GM18498 (cell line): ENCODE data around the gene LACTB.
"Not testable (repeated sequence)": the region's sequence is repeated elsewhere in the genome, so short reads cannot be mapped to it uniquely, and the experiment has no call there.

Experiments used
- ATAC-seq: cut with Tn5 transposase; IDR thresholded peaks from one replicate; pipeline ENCODE4 v1.9.1; 2021; ENCODE audit warnings: mild to moderate bottlenecking, moderate library complexity; ENCODE audit not compliant: unreplicated experiment

The LACTB gene

DNA sequence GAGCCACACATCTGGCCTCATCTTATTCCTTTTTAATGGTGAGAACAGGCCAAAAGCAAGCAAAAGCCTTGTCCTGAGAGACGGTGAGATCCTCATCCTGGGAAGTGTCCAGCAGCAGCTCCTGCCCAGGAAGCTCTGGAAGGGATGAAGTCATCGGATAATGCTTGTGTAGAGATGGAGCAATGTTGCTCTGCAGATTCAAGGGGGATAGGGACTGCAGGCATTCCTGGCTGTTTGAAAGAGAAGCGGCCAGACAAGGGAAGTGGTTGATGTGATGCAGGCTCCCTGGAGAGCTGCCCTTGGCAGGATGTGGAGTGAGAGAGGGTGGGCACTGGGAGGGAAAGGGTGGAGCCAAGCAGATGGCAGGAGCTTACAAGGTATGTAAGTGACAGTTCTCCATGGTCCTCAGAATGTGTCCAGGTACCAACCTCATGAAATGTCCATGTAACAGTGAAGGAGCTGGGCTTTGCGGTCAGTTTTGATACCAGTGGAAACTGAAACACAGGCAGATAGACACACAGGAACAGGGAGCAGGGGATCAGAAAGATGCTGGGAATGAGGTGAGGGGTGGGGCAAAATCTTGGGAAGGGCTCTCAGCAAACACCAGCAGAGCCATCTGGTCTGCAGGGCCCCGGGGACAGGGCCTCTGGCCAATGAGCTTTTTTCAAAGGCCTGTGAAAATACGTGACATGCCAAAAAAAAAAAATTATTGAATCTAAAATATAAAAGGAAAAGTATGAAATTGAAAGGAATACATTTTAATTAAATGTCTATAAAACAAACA lies 32.2 kb upstream of the LACTB start:
- no peak for ATAC-seq

DNA sequence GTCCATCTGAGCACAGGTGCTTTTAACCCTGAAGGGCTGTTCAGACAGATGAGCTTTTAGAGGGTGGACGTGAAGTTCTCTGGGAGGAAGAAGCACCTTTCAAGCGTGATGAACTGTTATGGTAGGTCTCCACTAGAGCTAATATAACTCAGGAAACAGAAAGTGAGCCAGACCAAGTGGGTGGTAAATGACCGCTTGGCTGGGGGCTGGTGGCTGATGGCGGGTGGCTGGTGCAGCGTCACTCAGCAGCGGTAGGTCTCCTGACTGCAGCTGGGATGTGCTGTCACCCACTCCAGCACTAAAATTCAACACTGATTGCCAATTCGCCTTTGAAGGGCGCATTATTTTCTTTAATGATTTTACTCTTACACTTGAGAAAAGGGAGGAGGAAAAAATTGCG lies 31.2 kb upstream of the LACTB start:
- no peak for ATAC-seq

DNA sequence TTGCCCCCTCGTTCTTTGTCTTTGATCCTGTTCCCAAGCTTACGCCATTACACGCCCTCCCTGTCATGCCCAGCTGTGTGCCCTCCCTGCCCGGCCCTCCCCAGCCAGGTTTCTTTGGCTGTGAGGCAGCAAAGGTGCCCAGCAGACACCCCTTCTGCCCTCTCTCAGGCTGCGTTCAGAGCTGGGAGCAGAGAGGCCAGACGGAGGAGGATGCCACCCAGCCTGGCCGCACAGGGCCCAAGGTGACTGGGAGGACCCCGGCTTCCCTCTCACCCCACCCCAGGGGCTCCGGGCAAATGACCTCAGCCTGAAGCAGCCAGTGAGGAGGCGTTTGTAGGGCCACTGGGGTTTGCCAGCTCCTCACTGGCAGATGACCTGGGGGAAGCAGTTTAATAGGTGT lies 30.8 kb upstream of the LACTB start:
- no peak for ATAC-seq

DNA sequence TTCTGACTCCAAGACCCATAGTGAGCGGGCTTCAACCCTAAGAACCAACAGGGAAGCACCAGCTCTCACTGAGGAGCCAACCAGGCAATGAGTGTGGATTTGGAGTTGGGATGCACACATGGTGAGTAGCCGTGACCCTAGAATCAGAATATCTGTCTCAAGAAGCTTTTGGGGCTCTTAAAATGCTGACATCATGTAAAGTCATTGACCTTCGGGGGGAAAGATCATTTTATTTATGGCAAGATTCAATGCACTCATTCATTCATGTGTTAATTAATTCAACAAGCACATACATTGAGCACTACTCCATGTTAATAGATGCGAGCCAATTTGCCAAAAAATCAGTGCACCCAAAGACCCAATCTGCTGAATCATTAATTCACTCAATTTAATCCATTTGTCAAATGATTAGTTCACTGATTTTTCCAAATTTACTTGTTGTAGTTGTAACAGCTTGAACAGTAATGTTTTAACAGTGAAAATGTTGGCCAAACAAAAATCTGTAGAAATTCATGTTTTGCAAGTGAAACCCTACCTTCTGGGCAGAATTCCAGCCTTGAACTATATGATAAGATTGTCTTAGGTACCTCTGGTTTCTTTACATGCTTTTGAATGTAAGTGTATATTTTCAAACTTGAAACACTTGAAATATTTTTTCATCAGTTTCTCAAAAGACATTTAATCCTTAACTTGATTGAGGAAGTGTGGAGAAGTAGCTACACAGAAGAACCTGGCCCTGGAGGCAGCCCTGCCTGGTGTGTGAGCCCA lies 29.8 kb upstream of the LACTB start:
- no peak for ATAC-seq

DNA sequence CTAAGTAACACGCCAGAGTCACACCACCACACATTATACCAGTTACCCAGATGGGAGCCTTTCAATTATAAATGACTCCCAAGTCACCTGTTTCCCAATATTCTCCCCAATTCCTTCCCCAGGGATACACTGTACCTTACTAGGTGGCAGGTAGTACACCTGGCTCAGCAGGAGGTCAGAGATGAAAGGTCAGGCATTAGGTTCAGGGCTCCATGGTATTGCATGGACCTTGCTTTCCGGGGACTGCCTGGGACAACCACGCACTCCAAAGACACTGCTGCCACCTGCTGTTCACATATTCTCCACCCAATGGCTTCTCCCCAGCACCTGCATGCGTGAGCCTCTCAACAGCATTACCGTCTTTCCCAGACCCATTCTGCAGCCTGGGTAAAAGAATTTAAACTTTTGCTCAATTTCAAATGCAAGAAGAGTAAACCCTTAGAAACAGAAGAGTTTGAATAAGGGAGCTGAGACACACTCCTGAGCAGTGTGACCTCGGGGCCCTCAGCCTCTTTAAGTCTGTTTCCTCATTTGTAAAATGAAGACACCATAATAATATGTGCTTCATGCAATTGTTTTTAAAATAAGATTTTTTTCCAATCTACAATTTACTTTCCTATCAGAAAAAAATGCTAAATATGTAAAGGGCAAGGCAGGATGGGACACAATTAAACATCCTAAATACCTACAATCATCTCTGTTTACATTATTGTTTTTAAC lies 28.0 kb upstream of the LACTB start:
- peak; percentile 62 for ATAC-seq

DNA sequence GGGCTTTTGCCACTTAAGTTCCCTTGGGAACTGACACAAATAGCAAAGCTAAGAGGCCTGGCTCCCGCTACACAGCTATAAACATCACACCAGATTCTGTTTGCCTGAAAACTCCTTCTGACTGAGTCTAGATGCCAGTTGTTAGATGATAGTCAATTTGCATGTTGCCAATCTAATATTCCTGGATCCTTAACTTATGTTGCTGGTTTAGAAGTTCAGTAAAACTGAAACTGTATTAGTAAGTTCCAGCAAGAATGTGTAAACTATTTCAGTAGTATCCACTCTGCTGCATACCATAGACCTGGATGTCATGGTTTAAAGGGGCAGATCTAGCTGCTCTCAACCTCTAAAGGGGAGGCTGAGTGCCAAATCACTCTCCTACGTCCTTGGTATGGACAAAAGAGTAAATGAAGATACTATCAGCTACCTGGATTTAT lies 27.1 kb upstream of the LACTB start:
- no peak for ATAC-seq

DNA sequence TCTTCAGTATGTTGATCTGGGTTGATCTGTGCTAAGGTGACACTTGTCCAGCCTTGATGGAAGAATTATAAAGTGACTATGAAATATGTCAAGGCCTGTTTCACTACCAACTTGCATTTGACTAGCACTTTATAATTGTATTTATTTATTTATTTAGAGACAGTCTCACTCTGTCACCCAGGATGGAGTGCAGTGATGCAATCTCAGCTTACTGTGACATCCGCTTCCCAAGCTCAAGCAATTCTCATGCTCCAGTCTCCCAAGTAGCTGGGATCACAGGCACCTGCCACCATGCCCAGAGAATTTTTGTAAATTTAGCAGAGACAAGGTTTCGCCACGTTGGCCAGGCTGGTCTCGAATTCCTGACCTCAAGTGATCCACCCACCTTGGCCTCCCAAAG lies 25.5 kb upstream of the LACTB start:
- no peak for ATAC-seq

DNA sequence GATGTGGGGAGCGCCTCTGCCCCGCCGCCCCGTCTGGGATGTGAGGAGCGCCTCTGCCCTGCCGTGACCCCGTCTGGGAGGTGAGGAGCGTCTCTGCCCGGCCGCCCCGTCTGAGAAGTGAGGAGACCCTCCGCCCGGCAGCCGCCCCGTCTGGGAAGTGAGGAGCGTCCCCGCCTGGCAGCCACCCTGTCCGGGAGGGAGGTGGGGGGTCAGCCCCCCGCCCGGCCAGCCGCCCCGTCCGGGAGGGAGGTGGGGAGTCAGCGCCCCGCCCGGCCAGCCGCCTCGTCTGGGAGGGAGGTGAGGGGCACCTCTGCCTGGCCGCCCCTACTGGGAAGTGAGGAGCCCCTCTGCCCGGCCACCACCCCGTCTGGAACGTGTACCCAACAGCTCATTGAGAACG lies 22.8 kb upstream of the LACTB start:
- ATAC-seq = not testable (repeated sequence)

DNA sequence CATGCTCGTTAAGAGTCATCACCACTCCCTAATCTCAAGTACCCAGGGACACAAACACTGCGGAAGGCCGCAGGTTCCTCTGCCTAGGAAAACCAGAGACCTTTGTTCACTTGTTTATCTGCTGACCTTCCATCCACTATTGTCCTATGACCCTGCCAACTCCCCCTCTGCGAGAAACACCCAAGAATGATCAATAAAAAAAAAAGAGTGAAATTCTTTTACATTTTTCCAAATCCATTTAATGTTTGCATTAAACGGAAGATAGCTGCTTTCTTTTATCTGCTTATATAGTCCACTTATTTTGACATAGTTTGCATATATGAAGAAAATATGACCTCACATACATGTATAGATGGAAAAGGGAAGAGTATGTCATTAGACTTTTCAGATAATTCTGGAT lies 22.1 kb upstream of the LACTB start:
- ATAC-seq = not testable (repeated sequence)

DNA sequence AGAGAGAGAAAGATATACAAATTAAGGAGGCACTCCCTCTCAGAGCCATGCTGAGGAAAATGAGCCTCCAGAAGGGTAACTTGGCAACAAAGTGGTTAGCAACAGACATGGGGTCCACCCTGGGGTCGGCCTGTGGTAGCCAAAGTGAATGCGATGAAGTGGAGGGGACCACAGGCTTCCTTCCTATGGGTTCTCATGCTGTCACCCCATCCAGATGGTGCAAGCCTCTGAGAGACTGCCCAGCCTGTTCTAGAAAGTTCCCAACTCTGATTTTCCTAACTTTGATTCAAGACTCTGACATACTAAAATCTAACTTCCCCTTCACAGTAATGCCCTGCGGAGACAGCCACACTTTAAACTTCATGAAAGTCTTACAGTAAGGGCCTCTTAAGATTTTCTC lies 18.2 kb upstream of the LACTB start:
- ATAC-seq = no peak

DNA sequence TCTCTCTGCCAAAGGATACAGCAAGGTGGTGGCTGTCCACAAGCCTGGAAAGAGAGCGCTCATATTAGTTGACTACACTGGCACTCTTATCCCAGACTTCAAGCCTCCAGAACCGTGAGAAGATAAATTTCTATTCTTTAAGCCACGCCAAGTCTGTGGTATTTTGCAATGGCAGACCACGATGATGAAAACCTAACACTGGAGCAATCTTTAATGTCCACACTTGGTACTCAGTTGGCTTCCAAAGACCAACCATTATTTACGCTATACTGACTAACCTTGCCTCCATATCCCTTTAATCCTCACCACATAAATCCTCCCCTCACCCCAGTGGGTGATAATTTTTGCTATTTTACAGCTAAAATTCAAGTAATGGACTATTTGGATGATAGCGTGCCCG lies 16.9 kb upstream of the LACTB start:
- no peak for ATAC-seq

DNA sequence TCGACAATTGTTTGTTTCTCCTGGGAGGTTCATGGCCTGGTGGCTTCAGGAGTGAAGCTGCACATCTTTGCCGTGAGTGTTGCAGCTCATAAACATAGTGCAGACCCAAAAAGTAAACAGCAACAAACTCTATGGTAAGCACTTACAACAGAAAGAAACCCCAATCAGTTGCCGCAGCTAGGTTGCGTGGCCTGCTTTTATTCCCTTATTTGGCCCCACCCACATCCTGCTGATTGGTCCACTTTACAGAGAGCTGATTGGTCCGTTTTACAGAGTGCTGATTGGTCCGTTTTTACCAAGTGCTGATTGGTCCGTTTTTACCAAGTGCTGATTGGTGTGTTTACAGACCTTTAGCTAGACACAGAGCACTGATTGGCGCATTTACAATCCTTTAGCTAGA lies 16.3 kb upstream of the LACTB start:
- ATAC-seq = not testable (repeated sequence)

DNA sequence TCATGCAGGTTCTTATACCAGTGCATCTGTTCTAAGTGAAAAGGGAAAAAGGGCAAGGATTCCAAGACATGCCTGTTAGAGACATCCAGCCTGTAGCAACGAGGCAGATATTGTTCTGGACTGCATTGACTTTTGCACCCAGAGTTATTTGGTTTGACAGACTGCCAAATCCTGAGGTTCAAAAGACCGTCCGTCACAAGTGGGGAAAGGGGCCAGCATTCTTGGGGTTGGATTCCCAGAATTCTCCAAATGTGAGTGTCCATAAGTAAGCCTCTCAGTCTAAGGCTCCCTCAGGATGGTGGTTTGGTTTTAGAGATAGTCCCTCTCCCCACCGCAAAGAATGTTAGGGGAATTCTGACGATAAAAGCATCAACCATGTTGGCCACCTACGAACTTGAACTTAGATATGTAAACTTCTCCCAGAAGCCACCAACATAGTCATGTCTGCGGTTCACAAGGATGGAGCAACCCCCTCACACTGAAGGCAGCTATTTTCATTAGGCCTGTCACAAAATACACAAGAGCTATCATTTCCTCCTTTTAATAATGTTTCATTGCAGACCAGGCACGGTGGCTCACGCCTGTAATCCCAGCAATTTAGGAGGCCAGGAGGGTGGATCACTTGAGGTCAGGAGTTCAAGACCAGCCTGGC lies 13.6 kb upstream of the LACTB start:
- no peak for ATAC-seq

DNA sequence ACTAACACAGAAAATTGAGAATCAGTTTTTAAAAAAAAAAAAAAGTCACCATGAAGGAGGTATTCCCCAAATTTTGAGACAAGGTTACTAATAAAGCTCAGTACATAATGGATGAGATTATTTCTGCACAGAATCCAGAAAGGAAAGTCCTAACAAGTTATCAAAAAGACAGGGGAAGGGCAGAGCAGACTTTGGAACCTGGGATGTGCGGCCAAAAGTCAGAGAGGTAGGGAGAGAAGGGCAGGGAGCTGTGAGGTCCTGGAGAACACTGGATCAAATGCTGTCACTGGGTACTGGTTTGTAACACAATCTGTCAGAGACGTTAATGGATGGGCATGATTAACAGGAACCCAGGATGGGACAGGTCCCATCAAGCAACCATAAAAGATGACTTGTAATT lies 12.2 kb upstream of the LACTB start:
- ATAC-seq = no peak

DNA sequence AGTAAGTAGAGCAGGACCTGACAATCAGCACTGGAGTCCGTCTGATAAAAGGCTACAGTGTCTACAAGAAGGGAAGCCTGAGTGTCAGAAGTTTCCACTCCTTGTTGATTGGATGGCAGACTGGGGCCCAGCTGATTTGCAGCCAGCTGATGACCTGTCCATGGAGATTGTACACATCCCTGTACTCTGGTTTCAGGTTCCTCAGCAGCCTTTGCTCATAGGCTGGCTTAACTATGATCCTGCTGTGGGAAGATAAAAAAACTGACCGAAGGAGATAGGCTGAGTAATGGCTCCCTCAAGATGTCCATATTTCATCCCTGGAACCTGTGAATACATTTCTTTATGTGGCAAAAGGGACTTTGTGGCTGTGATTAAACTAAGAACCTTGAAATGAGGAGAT lies 11.7 kb upstream of the LACTB start:
- no peak for ATAC-seq

DNA sequence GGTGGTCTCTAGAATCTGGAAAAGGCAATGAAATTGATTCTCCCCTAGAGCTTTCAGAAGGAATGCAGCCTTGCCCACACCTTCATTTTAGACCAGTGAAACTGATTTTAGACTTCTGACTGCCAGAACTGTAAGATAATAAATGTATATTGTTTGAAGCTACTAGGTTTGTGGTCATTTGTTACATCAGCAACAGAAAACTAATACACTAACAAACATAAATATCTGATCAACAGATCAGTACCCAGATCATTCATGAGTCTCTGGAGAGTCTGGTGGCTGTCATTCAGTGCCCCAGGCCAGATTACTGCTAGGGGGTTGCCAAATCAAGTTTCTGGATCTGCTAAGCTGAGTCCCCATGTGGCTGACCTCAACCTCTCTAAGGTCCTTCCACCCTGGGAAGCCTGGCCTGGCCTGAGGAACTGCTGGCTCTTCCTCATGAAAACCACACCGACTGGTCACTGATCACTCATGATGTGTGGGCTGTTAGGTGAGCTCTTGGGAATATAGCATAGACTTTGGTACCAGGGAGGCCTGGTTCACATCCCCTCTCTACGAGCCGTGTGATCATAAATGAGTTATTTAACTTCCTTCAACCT lies 11.1 kb upstream of the LACTB start:
- ATAC-seq = no peak

DNA sequence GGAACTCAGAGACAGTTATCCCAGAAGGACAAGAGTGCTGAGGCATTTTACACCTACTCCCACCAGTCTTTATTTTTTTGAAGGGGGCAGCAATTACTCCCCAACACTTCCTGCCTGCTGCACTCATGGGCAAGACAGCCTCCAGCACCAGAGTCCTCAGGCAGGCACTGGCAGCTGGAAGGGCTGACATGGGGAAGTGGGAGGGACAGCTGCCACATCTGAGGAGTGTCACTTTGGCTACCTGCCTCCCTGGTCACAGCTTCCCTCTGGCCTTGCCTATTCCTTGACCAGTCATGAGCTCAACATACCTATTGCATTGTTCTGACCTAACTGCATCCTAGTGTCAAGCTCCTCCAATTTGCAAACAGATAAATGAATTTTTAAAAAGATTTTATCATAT lies 10.2 kb upstream of the LACTB start:
- ATAC-seq = no peak

DNA sequence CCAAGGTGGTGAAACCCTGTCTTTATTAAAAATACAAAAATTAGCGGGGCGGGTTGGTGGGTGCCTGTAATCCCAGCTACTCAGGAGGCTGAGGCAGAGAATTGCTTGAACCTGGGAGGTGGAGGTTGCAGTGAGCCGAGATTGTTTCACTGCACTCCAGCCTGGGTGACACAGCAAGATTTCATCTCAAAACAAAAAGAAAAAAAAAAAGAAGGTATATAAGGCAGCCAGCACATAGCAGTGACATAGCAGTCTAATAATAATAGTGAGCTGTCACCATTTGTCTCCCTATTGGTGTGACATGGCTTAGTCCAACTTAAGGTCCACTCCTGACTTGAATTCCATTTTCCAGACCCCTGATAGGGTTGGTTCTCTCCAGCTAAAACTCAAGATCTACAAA lies 8.8 kb upstream of the LACTB start:
- ATAC-seq = no peak

DNA sequence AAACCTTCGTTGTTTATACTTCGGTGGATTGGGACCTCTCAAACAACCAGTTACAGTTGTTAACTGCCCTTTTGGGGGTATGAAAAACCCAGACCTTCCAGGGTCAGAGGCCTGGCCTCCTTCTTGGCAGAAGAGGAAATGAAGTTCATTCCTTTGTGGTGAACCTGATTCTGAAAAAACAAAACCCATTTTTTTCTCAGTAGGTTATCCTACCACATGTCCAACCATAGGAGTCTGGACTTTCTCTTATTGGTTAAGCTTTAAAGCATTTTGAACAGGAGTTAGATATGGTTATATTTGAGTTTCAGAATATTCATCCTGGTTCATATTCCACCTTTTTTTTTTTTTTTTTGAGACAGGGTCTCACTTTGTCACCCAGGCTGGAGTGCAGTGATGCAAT lies 7.2 kb upstream of the LACTB start:
- ATAC-seq = no peak

DNA sequence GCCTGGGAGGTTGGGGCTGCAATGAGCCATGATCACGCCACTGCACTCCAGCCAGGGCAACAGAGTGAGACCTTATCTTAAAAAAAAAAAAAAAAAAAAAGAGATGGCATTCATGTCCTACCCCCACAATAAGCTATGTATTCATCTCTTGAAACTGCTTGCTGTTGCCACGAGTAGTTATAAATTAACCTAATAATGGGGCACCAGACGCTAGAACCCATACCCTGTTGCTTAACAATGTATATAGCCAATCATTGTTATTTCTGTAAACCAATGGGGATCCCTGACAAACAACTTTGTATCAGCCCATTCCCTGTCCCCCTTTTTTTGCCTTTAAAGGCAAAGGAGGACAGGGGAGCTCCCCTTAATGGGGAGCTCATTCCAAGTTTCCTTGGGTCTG lies 2.8 kb upstream of the LACTB start:
- ATAC-seq = no peak
